Raji (cell line): ENCODE results near the gene ELOVL5.

ENCODE experiments used
- POLR2A ChIP-seq: IDR thresholded peaks from 2 replicates; pipeline ENCODE4 v1.6.1; 2011; ENCODE audit warnings: low read depth, low read length, control low read depth; ENCODE audit not compliant: insufficient read depth

Gene ELOVL5

DNA sequence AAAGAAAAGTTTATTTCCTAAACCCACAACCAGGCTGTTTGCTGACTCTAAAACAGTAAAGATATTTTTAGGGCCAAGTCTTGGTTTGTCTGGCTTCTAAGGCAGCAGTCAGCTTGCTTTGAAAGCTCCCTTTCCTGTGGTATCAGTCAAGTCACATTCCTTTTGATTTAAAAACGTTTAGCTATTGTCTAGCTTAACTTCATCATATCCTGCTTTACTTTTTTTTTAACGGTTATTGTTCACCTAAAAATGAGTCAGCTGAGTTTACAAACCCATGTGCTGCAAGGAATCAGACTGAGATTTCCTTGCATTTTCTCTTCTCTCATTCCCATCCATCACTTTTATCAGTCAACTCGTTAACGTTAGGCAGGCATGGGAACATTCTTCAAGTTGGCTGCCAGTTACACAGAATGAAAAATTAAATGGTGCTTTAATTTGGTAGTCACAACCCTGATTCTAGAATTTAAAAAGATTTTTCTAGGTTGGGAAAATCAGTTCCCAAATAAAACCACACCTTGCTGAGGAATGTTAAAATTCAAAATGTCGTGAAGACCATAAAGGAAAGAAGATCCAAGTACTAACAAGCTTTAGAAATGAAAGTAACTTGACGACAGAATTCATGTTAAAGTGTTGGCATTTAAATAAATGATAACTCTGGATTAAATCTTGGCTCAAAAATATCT, 45.9 kb downstream of the ELOVL5 start:
- TF ChIP-seq POLR2A, result no peak

DNA sequence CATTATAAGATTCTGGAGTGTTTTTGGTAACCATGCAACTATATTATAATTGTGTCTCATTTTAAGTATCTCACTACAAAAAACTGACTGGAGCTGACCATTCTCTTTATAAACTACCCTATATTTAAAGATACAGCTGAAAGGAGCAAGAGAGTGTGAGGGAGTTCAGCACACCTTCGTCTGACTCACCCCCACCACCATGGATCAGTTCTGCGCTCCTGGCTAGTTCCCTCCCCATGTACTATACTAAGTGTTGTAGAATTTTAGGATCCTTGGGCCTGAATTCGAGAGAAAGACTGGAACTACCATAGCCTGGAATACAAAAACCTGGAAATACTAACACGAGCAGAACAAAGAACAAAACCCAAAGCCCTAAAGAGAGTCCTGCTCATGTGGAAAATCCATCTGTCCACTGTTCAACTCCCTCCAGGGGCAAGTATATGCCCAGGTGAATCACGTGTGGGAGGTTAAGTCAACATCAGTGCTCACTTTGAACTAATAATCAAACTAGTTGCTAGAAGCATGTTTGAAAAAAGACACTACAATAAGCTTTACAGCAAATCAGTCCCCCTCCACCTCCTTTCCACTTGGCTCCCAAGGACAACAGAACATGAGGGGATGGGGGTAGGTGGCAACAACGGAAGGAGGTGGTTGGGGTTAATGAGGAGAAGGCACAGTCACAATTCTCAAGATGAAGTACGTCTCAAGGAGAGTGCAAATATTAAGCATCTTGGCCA, 46.8 kb downstream of the ELOVL5 start:
- TF ChIP-seq POLR2A, result no peak

DNA sequence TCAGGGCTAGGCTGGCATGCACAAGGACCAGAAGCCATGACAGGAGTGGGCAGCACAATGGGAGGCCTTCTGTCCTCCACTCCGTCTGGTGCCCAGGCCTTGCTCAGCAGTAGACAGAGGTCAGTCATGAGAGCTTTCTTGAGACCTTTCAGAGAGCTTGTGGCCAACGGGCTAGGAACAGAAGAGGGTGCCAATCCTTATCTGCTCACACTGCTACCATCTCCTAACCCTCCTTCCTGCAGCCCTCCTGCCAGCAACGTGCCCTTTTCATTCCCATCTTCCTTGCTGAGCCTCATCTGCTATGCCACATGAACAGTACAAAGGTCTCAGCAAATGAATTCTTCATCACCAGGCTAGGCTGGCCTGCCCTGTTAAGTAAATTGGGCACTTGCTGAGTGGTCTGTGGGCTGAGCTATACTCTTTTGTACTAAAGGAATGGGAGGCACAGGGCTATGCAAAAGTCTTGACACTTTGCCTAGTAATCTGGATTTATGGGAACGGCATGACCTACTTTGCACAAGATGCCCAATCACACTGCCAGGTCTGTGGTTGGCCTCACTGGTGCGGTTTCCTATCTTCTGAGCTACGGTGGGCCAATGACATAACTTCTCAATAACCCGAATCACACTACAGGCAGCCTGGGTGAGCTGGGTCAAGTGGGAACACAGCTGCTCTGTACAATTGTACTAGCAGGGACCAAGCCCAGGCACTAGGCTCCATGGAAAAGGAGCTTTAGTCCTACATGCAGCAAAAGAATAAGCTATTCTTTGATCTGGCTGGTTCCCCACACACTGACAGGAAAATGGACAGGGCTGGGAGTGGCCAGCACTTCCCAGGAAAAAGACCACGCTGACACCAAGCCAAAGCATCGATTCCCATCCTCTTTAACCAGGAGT, 47.8 kb downstream of the ELOVL5 start:
- no peak for TF ChIP-seq POLR2A

DNA sequence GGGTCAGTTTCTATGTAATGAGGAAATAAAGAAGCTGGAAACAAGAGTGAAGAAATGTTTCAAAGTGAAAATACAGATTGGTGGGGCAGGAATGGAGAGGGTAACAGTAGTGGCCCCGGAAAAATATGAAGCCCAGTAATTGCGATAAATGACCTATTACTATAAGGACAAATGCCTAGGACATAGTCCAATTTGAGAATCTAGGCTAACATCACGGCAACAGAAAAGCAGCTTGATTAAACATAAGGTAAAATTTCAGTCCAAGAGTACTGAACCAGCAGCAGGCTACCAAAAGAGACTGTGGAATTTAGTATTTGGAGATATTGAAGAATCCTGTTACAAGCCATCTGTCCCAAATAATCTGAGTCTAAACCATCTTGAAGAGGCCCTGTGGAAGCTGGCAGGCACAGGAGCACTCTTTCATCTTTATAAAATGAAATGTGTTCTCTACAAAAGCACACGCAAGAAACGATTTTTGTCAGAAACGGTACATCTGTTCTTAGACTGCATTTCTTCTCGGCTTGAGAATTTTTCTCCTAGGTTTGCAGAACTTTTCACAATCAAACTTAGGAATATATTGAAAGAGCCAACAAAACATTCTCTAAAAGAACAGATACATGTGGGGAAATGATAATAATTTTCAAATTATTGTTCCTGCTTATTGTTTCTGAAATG, 49.3 kb downstream of the ELOVL5 start:
- no peak for TF ChIP-seq POLR2A

DNA sequence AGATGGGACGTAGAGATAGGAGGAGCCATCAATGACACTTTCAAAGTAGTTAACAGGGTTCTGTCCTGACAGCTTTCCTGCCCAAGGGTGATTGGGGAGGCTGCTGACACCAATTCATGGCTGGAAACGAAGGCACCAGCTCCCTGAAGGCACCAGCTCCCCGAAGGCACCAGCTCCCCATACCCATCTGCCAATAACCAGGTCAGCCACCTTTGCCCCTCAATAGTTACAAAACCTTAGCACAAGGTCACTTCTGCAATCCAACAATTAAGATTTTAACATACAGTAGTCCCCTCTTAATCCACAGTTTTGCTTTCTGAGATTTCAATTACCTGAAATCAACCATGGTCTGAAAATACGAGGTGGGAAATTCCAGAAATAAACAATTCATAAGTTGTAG, 51.7 kb downstream of the ELOVL5 start:
- no peak for TF ChIP-seq POLR2A

DNA sequence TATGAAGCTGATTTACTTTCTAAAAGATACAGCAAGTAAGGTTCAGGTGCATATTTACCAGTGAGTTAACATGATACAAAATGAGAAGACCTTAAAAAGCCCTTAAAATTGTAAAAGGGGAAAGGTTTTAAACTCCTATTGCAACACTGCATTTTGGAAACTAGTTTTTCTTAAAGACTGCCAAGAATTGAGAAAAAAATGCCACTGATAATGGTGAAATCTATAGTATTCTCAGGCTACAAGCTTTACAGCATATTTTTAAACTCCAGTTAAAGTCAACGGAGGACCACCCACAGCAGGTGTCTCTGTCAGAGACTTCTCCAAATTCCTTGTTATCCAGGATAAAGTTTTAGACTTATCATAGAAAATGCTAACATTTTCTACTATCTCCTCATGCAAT, 53.6 kb downstream of the ELOVL5 start:
- TF ChIP-seq POLR2A, result no peak

DNA sequence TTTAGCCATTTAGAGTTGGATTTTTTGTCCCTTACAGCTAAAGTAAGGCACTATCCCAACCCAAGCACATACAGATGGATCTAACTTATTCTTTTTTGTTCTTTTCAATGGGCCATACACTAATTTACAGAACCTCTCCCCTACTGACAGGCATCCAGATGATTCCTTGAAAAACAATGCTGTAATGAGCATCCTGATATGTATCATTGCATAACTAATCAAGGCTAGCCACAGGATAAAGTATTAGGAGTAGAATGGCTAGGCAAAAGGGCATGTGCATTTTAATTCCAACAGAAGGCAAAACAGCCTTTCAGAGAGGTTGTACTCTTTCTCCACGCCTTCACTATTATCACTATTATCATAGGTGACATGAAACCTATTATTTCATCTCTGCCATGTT, 54.1 kb downstream of the ELOVL5 start:
- no peak for TF ChIP-seq POLR2A

DNA sequence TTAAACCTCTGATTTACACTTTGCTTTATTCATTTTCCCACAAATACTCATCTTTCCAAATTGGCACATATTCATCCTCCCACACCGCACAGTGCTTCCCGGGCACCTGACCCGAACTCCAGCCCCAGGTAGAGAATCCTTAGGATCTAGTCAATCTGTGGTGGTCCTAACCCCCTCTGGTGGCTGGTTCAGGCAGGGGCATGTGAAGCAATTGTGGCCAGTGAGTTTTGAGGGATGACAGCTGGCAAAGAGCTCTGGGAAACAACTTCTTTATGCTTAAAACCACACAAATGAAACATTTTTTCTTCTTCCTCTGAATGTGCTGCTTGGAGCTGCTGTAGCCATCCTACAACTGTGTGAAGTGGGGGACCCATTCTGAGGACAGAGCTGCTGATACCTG, 54.7 kb downstream of the ELOVL5 start:
- TF ChIP-seq POLR2A, result no peak

DNA sequence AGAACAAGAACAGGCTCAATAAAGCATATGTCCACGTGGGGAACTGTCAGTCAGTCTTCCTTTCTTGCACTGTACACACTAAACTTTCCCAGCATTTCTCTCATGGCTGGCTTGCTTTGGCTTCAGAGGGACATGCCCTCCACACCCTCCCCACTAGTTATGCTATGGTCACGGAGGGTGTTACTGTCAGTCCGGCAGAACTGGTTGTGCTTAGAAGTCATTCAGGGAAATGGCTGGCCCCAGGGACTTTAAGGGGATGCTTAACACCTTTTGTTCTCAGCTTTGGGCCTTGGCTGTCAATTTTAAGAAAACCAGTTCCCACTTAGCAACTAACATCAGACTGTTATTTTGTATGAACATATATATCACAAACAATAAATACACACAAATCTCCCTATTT, 55.1 kb downstream of the ELOVL5 start:
- no peak for TF ChIP-seq POLR2A

DNA sequence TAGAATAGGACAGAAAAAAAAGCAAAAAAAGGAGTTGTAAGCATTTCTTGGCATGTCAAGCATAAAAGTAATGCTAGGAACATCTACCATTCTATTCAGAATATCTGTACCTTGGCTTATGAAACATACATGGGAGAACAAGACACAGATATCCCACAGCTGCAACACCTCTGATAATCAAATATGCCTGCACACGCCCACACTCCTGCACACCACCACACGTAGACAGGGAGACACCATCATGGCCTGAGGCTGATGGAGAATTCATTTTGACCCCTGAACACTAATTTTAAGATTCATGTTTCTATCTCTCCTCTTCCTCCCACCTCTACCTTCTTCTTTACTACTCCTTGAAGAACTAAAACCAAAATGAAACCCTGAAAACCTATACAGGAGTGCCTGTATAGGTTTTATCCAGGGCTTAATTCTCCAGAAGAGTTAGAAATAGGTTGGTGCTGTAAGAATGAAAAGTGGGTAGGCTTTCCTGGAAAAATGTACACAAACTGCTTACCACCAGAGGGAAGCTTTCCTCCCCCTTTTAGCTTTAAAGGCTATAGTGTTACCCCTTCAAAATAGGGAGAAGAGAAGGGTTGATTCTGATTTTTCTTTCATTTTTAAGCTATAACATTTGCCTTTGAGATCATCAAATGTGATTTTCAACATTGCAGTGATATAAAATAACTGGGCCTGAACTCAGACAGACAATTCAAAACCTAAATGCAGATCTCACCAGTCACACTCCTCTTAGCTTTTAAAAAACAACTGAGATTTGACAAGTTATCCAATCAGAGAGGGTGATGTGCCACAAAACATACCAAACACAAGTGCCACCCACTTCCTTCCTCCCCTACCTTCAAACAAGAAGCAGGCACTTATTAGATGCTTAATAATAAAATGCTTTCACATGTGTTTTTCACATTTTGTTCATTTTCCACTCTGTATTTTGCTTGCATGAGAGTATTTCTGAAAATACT, 57.9 kb downstream of the ELOVL5 start:
- TF ChIP-seq POLR2A, result no peak

DNA sequence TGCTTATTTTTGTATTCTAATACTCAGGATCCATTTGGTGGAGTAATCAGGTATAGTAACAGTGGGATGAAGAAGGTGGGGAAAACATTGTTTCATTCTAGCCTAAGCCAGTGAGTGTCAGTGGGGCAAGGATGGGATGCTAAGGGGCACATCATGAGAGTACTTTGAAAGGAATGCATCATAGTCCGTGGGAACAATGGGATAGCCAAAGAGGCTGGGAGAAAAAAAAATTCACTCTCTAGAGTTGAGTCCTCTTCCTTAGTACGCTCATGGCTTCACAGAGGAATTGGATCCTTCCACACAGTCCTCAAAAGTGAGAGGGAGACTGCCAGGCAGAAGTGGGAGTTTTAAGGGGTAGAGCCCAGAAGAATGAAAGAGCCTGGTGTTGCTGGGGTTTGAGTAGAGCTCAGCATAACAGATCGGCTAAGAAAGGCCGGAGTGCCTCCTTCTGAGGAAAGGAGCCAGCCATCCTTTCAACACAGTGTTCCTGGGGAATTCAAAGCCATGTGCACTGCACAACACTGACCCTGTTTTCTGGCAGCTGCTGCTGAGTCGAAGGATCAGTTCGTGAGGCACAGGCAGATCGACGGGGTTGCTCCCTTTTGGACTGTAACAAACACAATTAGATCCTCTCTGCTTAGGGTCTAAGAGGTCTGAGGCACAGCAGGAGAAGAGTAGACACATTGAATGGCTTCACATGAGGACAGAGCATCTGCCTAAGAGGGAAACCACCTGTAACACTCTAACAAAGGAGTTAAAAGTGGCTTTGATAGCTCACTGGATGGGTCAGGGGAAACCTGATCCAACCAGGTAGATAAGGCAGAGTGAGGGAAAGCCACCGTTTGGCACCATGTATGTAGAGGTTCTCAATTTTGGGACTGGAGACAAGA, 61.2 kb downstream of the ELOVL5 start:
- no peak for TF ChIP-seq POLR2A

DNA sequence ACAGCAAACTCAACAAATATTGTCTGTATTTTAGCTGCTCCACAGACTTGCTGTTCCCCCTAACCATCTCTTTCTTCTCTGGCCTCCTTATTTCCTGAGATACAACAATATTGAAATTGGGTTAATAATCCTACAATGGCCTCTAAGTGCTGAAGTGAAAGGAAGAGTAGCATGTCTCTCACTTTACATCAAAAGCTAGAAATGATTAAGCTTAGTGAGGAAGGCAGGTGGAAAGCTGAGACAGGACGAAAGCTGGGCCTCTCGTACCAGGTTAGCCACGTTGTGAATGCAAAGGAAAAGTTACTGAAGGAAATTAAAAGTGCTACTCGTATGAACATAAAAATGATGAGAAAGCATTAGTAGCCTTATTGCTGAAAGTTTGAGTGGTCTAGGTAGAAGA, 63.8 kb downstream of the ELOVL5 start:
- no peak for TF ChIP-seq POLR2A

DNA sequence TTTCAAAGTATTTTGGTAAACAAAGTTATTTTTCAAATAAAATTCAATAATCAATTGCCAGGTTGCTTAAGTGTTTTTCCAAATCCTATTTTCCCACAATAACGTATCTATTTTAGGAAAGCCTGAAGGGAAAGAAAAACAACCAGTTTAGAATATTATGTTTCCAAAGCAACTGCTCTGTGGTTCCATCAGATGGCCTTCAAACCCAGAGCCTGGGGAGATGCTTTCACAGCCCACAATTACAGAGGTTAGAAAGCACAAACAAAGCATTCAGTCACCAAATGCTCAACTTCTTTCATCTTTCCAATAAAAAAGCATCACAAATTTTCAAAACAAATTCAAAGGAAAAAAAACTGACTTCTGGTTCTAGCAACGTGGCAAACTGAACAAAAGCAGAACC, 66.0 kb downstream of the ELOVL5 start:
- TF ChIP-seq POLR2A, result no peak
